ENCODE measurements around the gene URI1. TPM values are rescaled to one million over a fixed set of nuclear protein-coding genes. Genes with fewer than 3 reads are reported as not detected.

Gene URI1
- total and polyA plus RNA-seq, 7 donors: 20.8 to 69.2 (median 54.6) TPM

DNA sequence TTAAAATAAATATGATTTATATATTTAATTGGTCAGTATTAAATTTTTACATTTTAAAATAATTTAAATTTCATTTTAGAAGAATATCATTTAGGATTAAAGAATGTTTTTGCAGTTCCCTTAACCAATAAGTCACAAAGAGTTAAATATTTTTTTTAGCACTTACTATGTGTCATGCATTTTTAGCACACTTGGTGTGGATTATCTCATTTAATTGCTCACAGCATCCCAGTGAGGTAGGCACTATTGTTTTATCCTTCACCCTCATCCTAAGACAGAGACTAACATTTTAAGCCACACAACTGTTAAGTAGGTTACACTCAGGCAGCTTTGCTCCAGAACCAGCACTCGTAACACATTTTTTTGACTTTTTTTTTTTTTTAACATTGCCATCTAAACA, 78.2 kb downstream of the URI1 start:
- Histone ChIP-seq H3K27me3 (no peaks in the 10 kb centered on the region), H3K9me3 (no peaks in the 10 kb centered on the region), H3K36me3 (peaks cover 0 to 4% (median 0%) of the 10 kb centered on the region in 4 donors), H3K4me3 (no peak overlapping the region), H3K27ac (no peak overlapping the region), H3K4me1 (no peaks in the 10 kb centered on the region)
- DNase-seq: no peak
- WGBS, 2 donors: 92 to 94% methylated on average over 1 of the region's 1 CpG
- intact Hi-C loops (cut with DNase I): no loop called here
- TF ChIP-seq, protein P1, sequence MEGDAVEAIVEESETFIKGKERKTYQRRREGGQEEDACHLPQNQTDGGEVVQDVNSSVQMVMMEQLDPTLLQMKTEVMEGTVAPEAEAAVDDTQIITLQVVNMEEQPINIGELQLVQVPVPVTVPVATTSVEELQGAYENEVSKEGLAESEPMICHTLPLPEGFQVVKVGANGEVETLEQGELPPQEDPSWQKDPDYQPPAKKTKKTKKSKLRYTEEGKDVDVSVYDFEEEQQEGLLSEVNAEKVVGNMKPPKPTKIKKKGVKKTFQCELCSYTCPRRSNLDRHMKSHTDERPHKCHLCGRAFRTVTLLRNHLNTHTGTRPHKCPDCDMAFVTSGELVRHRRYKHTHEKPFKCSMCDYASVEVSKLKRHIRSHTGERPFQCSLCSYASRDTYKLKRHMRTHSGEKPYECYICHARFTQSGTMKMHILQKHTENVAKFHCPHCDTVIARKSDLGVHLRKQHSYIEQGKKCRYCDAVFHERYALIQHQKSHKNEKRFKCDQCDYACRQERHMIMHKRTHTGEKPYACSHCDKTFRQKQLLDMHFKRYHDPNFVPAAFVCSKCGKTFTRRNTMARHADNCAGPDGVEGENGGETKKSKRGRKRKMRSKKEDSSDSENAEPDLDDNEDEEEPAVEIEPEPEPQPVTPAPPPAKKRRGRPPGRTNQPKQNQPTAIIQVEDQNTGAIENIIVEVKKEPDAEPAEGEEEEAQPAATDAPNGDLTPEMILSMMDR (IDR thresholded peaks at IDR 0.05): no peak
- TF ChIP-seq EP300 (IDR thresholded peaks at IDR 0.05): no peak
- TF ChIP-seq POLR2A (IDR thresholded peaks at IDR 0.05): no peak

DNA sequence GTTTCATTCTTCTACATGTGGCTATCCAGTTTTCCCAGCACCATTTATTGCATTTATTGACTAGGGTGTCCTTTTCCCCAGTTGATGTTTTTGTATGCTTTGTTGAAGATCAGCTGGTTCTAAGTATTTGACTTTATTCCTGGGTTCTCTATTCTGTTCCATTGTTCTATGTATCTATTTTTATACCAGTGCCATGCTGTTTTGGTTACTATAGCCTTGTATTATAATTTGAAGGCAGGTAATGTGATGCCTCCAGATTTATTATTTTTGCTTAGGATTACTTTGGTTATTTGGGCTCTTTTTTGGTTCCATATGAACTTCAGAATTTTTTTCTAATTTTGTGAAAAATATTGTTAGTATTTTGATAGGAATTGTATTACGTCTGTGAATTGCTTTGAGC, 80.6 kb downstream of the URI1 start:
- no peaks in the 10 kb centered on the region for H3K27me3 ChIP-seq
- intact Hi-C loops (cut with DNase I): no loop called here
- no peak overlapping the region for H3K4me3 ChIP-seq
- DNase-seq: no peak
- no peaks in the 10 kb centered on the region for H3K36me3 ChIP-seq
- TF ChIP-seq EP300 (IDR thresholded peaks at IDR 0.05): no peak
- no peak for TF ChIP-seq POLR2AphosphoS5 (IDR thresholded peaks at IDR 0.05)
- TF ChIP-seq, protein P1 (IDR thresholded peaks at IDR 0.05): no peak
- TF ChIP-seq POLR2A (IDR thresholded peaks at IDR 0.05): no peak
- no peaks in the 10 kb centered on the region for H3K4me1 ChIP-seq
- WGBS, 2 donors: 95 to 96% methylated on average over 1 of the region's 1 CpG
- H3K27ac ChIP-seq: no peak overlapping the region
- no peaks in the 10 kb centered on the region for H3K9me3 ChIP-seq

DNA sequence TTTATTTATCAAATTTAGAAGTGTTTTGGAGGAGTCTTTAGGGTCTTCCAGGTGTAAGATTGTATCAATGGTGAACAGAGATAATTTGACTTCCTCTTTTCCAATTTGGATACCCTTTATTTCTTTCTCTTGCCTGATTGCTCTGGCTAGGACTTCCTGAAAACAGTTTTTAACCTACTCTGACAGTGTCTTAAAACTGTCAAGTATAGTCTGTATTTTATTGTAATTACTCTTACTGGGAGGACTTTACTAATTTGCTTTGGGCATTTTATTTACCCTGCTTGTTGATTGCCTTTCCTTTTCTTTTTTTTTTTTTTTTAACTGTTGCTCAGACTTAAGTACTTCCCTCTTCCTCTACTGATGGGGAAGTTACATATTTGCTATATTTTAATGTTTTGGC, 81.3 kb downstream of the URI1 start:
- TF ChIP-seq EP300 (IDR thresholded peaks at IDR 0.05) (no peak), POLR2A (IDR thresholded peaks at IDR 0.05) (no peak), POLR2AphosphoS5 (IDR thresholded peaks at IDR 0.05) (no peak)
- TF ChIP-seq, protein P1 (IDR thresholded peaks at IDR 0.05): no peak
- H3K4me1 ChIP-seq: peaks cover 0 to 4% (median 0%) of the 10 kb centered on the region in 4 donors
- no peaks in the 10 kb centered on the region for H3K36me3 ChIP-seq
- no peak for DNase-seq
- no peaks in the 10 kb centered on the region for H3K9me3 ChIP-seq
- no peak overlapping the region for H3K27ac ChIP-seq
- no peaks in the 10 kb centered on the region for H3K27me3 ChIP-seq
- intact Hi-C loops (cut with DNase I): no loop called here
- H3K4me3 ChIP-seq: no peak overlapping the region

DNA sequence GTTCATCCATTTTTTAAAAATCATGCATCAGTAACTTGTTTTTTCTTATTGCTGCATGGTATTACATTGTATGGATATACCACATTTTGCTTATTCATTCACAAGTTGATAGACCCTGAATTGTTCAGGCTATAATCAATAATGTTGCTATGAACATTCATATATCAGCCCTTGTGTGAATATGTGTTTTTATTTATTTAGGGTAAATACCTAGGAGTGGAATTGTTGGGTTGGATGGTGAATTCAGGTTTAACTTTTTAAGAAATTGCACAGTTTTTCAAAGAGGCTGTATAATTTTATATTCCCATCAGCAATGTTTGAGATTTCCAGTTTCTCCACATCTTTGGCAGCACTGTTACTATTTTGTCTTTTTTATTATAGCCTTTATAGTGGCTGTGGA, 82.1 kb downstream of the URI1 start:
- H3K27me3 ChIP-seq: no peaks in the 10 kb centered on the region
- TF ChIP-seq, protein P1 (IDR thresholded peaks at IDR 0.05): no peak
- no peak overlapping the region for H3K27ac ChIP-seq
- no peaks in the 10 kb centered on the region for H3K9me3 ChIP-seq
- no peak overlapping the region for H3K4me3 ChIP-seq
- H3K4me1 ChIP-seq: peaks cover 0 to 6% (median 0%) of the 10 kb centered on the region in 4 donors
- intact Hi-C loops (cut with DNase I): no loop called here
- no peaks in the 10 kb centered on the region for H3K36me3 ChIP-seq
- no peak for DNase-seq

DNA sequence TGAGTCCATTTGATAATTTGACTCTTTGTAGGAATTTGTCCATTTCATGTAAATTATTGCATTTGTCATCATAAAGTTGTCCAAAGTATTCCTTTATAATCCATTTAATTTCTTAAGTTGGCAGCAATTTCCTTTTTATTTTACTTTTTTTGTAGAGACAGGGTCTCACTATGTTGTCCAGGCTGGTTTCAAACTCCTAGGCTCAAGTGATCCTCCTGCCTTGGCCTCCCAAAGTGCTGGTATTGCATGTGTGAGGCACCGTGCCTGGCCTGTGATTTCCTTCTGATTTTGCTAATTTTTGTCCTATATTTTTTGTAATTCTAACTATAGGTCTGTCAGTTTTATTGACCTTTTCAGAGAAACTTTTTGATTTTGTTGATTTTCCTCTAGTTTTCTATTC, 84.9 kb downstream of the URI1 start:
- Histone ChIP-seq H3K36me3 (peaks cover 0 to 16% (median 0%) of the 10 kb centered on the region in 4 donors), H3K27ac (no peak overlapping the region), H3K4me1 (peaks cover 0 to 6% (median 0%) of the 10 kb centered on the region in 4 donors), H3K4me3 (no peak overlapping the region), H3K27me3 (no peaks in the 10 kb centered on the region), H3K9me3 (no peaks in the 10 kb centered on the region)
- TF ChIP-seq, protein P1 (IDR thresholded peaks at IDR 0.05): no peak
- no peak for TF ChIP-seq EP300 (IDR thresholded peaks at IDR 0.05)
- TF ChIP-seq POLR2AphosphoS5 (IDR thresholded peaks at IDR 0.05): no peak
- no peak for TF ChIP-seq POLR2A (IDR thresholded peaks at IDR 0.05)
- intact Hi-C loops (cut with DNase I): no loop called here
- WGBS, 2 donors: 95 to 96% methylated on average over 1 of the region's 1 CpG
- DNase-seq: no peak

All from sigmoid colon (tissue), 7 donors.